ENCODE data around the gene DSE. TPM values are rescaled to one million over a fixed set of nuclear protein-coding genes. Genes with fewer than 3 reads are reported as not detected.

Gene DSE
- total and polyA plus RNA-seq, 3 experiments from 2014 or later = 2.7 to 7.9 (median 7.5) TPM

DNA sequence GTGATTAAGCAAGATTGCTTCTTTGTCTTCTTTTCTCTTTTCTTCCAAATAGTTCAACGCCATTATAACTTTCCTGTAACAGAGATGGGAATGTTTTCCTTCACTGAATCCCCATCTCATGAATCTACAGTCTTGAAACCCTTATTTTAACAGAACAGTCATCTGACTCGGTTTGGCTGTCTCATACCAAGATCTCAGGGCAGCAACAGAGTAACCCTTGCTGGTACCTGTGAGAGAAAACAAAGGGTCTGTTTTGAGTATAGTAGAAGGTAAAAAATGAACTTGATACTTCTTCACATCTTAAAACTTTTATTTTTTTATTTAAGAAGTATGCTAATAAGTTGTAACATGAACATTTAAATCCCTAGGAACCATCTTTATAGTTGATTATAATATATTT lies 19.6 kb upstream of the DSE start:
- Histone ChIP-seq H3K36me3 (ENCODE audit: insufficient read depth, low read length) (no peaks in the 10 kb centered on the region), H3K4me3 (ENCODE audit: low read length) (no peak overlapping the region), H3K4me1 (ENCODE audit: insufficient read depth, low read length) (no peaks in the 10 kb centered on the region), H3K9me3 (ENCODE audit: low read length) (no peaks in the 10 kb centered on the region), H3K27me3 (ENCODE audit: insufficient read depth, low read length, poor library complexity, severe bottlenecking) (no peaks in the 10 kb centered on the region), H3K27ac (ENCODE audit: low read depth, low read length) (no peak overlapping the region)
- DNase-seq = no peak
- ChIA-PET CTCF (interaction anchor here (1.2 kb wide), 1 partner anchor 10 kb away, joined by 3 read pairs; no protein-coding TSS in a partner anchor), POLR2A (no interaction called here)
- H3K4me3 Mint-ChIP-seq = no peak overlapping the region
- peaks cover 0 to 6% (median 0%) of the 10 kb centered on the region in 3 donors for H3K36me3 Mint-ChIP-seq
- H3K4me1 Mint-ChIP-seq = no peaks in the 10 kb centered on the region
- no peak overlapping the region for H3K27ac Mint-ChIP-seq
- peaks cover 0 to 8% (median 0%) of the 10 kb centered on the region in 5 donors for H3K9me3 Mint-ChIP-seq
- H3K27me3 Mint-ChIP-seq = no peaks in the 10 kb centered on the region

GRCh38 chr6:116352515-116353471 lies 18.0 kb upstream of the DSE start:
- H3K36me3 Mint-ChIP-seq = no peaks in the 10 kb centered on the region
- H3K9me3 Mint-ChIP-seq = peaks cover 0 to 3% (median 0%) of the 10 kb centered on the region in 5 donors
- H3K27me3 ChIP-seq (ENCODE audit: insufficient read depth, low read length, poor library complexity, severe bottlenecking) = no peaks in the 10 kb centered on the region
- H3K9me3 ChIP-seq (ENCODE audit: low read length) = no peaks in the 10 kb centered on the region
- no peaks in the 10 kb centered on the region for H3K36me3 ChIP-seq (ENCODE audit: insufficient read depth, low read length)
- POLR2A ChIA-PET = no interaction called here
- H3K4me3 ChIP-seq (ENCODE audit: low read length) = no peak overlapping the region
- no peak for DNase-seq
- H3K4me1 Mint-ChIP-seq = no peaks in the 10 kb centered on the region
- no peaks in the 10 kb centered on the region for H3K27me3 Mint-ChIP-seq
- H3K27ac Mint-ChIP-seq = no peak overlapping the region
- CTCF ChIA-PET = no interaction called here
- H3K4me1 ChIP-seq (ENCODE audit: insufficient read depth, low read length) = no peaks in the 10 kb centered on the region
- H3K27ac ChIP-seq (ENCODE audit: low read depth, low read length) = no peak overlapping the region
- H3K4me3 Mint-ChIP-seq = no peak overlapping the region

GRCh38 chr6:116354236-116354635 lies 16.5 kb upstream of the DSE start:
- H3K4me3 Mint-ChIP-seq = no peak overlapping the region
- Histone ChIP-seq H3K4me1 (ENCODE audit: insufficient read depth, low read length) (no peaks in the 10 kb centered on the region), H3K36me3 (ENCODE audit: insufficient read depth, low read length) (no peaks in the 10 kb centered on the region), H3K27ac (ENCODE audit: low read depth, low read length) (no peak overlapping the region), H3K9me3 (ENCODE audit: low read length) (no peaks in the 10 kb centered on the region), H3K4me3 (ENCODE audit: low read length) (no peak overlapping the region), H3K27me3 (ENCODE audit: insufficient read depth, low read length, poor library complexity, severe bottlenecking) (no peaks in the 10 kb centered on the region)
- ChIA-PET POLR2A (no interaction called here), CTCF (no interaction called here)
- no peaks in the 10 kb centered on the region for H3K4me1 Mint-ChIP-seq
- H3K9me3 Mint-ChIP-seq = no peaks in the 10 kb centered on the region
- H3K27me3 Mint-ChIP-seq = no peaks in the 10 kb centered on the region
- no peaks in the 10 kb centered on the region for H3K36me3 Mint-ChIP-seq
- no peak for DNase-seq
- H3K27ac Mint-ChIP-seq = peak overlapping the region in 1 of 8 donors; percentile 25

- no peak overlapping the region for H3K27ac Mint-ChIP-seq
- Histone ChIP-seq H3K36me3 (ENCODE audit: insufficient read depth, low read length) (no peaks in the 10 kb centered on the region), H3K27ac (ENCODE audit: low read depth, low read length) (no peak overlapping the region), H3K4me1 (ENCODE audit: insufficient read depth, low read length) (no peaks in the 10 kb centered on the region), H3K9me3 (ENCODE audit: low read length) (no peaks in the 10 kb centered on the region), H3K4me3 (ENCODE audit: low read length) (no peak overlapping the region), H3K27me3 (ENCODE audit: insufficient read depth, low read length, poor library complexity, severe bottlenecking) (no peaks in the 10 kb centered on the region)
- no peak overlapping the region for H3K4me3 Mint-ChIP-seq
- H3K36me3 Mint-ChIP-seq = no peaks in the 10 kb centered on the region
- CTCF ChIA-PET = no interaction called here
- no peaks in the 10 kb centered on the region for H3K27me3 Mint-ChIP-seq
- POLR2A ChIA-PET = no interaction called here
- no peak for DNase-seq
- H3K4me1 Mint-ChIP-seq = no peaks in the 10 kb centered on the region
- no peaks in the 10 kb centered on the region for H3K9me3 Mint-ChIP-seq
These were observed 15.0 kb upstream of the DSE start for GRCh38 chr6:116355796-116356195.

DNA sequence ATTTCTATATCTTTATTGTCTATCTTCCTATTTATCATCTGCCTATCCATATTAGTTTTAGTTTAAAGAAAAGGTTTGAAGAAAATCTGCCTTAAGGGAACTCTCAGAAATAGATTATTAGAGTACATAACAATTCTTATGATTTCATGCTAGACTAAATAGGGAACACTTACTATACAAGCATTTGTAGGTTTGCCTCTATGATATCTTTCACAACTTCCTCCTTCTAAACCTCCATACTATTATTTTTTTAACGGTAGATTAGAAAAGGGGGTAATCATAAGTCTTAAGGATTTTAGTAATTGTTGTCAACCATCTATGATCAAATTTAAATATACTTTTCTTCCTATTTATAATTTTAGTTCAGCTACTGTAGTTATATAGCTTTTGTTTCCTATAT lies 11.6 kb upstream of the DSE start:
- no peak for DNase-seq
- Mint-ChIP-seq H3K27ac (no peak overlapping the region), H3K4me3 (no peak overlapping the region), H3K27me3 (no peaks in the 10 kb centered on the region), H3K36me3 (no peaks in the 10 kb centered on the region), H3K9me3 (no peaks in the 10 kb centered on the region), H3K4me1 (no peaks in the 10 kb centered on the region)
- ChIA-PET CTCF (no interaction called here), POLR2A (no interaction called here)
- Histone ChIP-seq H3K9me3 (ENCODE audit: low read length) (no peaks in the 10 kb centered on the region), H3K4me3 (ENCODE audit: low read length) (no peak overlapping the region), H3K27ac (ENCODE audit: low read depth, low read length) (no peak overlapping the region), H3K4me1 (ENCODE audit: insufficient read depth, low read length) (no peaks in the 10 kb centered on the region), H3K27me3 (ENCODE audit: insufficient read depth, low read length, poor library complexity, severe bottlenecking) (no peaks in the 10 kb centered on the region), H3K36me3 (ENCODE audit: insufficient read depth, low read length) (no peaks in the 10 kb centered on the region)

DNA sequence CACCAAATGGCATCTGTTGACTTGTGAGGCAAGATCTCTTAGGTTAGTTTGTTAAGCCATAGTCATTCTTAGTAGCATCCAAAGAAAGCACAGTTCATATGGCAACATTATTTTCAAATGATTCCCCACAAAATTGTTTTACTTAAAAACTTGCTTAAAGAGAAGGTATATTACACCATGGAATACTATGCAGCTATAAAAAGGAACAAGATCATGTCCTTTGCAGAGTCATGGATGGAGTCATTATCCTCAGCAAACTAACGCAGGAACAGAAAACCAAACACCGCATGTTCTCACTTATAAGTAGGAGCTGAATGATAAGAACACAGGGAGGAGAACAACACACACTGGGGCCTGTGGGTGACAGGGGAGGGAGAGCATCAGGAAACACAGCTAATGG lies 10.9 kb upstream of the DSE start:
- Histone ChIP-seq H3K27ac (ENCODE audit: low read depth, low read length) (no peak overlapping the region), H3K36me3 (ENCODE audit: insufficient read depth, low read length) (no peaks in the 10 kb centered on the region), H3K4me3 (ENCODE audit: low read length) (no peak overlapping the region), H3K9me3 (ENCODE audit: low read length) (no peaks in the 10 kb centered on the region), H3K27me3 (ENCODE audit: insufficient read depth, low read length, poor library complexity, severe bottlenecking) (no peaks in the 10 kb centered on the region), H3K4me1 (ENCODE audit: insufficient read depth, low read length) (no peaks in the 10 kb centered on the region)
- Mint-ChIP-seq H3K4me1 (no peaks in the 10 kb centered on the region), H3K27ac (no peak overlapping the region), H3K36me3 (no peaks in the 10 kb centered on the region), H3K4me3 (no peak overlapping the region), H3K9me3 (no peaks in the 10 kb centered on the region), H3K27me3 (no peaks in the 10 kb centered on the region)
- DNase-seq = no peak
- CTCF ChIA-PET = no interaction called here
- POLR2A ChIA-PET = no interaction called here

- no peak overlapping the region for H3K27ac ChIP-seq (ENCODE audit: low read depth, low read length)
- H3K4me1 ChIP-seq (ENCODE audit: insufficient read depth, low read length) = no peaks in the 10 kb centered on the region
- Mint-ChIP-seq H3K27me3 (no peaks in the 10 kb centered on the region), H3K4me1 (no peaks in the 10 kb centered on the region), H3K27ac (peak overlapping the region in 1 of 8 donors; percentile 55), H3K9me3 (no peaks in the 10 kb centered on the region), H3K4me3 (no peak overlapping the region), H3K36me3 (no peaks in the 10 kb centered on the region)
- CTCF ChIA-PET = no interaction called here
- no peaks in the 10 kb centered on the region for H3K36me3 ChIP-seq (ENCODE audit: insufficient read depth, low read length)
- no peak overlapping the region for H3K4me3 ChIP-seq (ENCODE audit: low read length)
- H3K27me3 ChIP-seq (ENCODE audit: insufficient read depth, low read length, poor library complexity, severe bottlenecking) = no peaks in the 10 kb centered on the region
- H3K9me3 ChIP-seq (ENCODE audit: low read length) = no peaks in the 10 kb centered on the region
- no peak for DNase-seq
- POLR2A ChIA-PET = no interaction called here
These were observed 8.5 kb upstream of the DSE start for GRCh38 chr6:116362276-116362675.

- DNase-seq = no peak
- Histone ChIP-seq H3K9me3 (ENCODE audit: low read length) (no peaks in the 10 kb centered on the region), H3K36me3 (ENCODE audit: insufficient read depth, low read length) (no peaks in the 10 kb centered on the region), H3K4me3 (ENCODE audit: low read length) (no peak overlapping the region), H3K27me3 (ENCODE audit: insufficient read depth, low read length, poor library complexity, severe bottlenecking) (no peaks in the 10 kb centered on the region), H3K4me1 (ENCODE audit: insufficient read depth, low read length) (no peaks in the 10 kb centered on the region), H3K27ac (ENCODE audit: low read depth, low read length) (no peak overlapping the region)
- POLR2A ChIA-PET = no interaction called here
- H3K4me3 Mint-ChIP-seq = no peak overlapping the region
- H3K9me3 Mint-ChIP-seq = no peaks in the 10 kb centered on the region
- CTCF ChIA-PET = no interaction called here
- peaks cover 0 to 8% (median 6%) of the 10 kb centered on the region in 3 donors for H3K4me1 Mint-ChIP-seq
- no peaks in the 10 kb centered on the region for H3K27me3 Mint-ChIP-seq
- H3K36me3 Mint-ChIP-seq = no peaks in the 10 kb centered on the region
- H3K27ac Mint-ChIP-seq = no peak overlapping the region
These were observed 7.0 kb upstream of the DSE start for GRCh38 chr6:116363759-116364158.

Data from CD8-positive, alpha-beta memory T cell (primary cell).